ENCODE data around the gene FYB1. TPM values are rescaled to one million over a fixed set of nuclear protein-coding genes. Genes with fewer than 3 reads are reported as not detected.

FYB1 gene
- total RNA-seq, 1 donor from 2014 or later, result 0.55 TPM

DNA sequence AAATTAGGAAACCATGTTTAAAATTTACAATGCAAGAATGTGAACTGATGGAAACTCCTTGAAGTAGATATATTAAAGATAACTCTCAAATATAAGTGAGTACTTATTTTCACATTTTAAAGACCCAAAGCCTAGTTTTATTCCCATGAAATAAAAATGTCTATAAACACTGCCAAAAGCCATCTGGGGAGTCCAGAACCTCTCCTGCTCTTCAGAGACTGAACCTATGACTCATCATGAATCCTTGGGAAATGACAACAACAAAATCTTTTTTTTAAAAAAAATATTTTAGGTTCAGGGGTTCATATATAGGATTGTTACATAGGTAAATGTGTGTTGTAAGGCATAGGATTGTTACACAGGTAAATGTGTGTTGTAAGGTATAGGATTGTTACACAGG is 33.8 kb upstream of the FYB1 start:
- no peak for DNase-seq
- no peak overlapping the region for H3K27ac Mint-ChIP-seq
- TF ChIP-seq, protein P1, sequence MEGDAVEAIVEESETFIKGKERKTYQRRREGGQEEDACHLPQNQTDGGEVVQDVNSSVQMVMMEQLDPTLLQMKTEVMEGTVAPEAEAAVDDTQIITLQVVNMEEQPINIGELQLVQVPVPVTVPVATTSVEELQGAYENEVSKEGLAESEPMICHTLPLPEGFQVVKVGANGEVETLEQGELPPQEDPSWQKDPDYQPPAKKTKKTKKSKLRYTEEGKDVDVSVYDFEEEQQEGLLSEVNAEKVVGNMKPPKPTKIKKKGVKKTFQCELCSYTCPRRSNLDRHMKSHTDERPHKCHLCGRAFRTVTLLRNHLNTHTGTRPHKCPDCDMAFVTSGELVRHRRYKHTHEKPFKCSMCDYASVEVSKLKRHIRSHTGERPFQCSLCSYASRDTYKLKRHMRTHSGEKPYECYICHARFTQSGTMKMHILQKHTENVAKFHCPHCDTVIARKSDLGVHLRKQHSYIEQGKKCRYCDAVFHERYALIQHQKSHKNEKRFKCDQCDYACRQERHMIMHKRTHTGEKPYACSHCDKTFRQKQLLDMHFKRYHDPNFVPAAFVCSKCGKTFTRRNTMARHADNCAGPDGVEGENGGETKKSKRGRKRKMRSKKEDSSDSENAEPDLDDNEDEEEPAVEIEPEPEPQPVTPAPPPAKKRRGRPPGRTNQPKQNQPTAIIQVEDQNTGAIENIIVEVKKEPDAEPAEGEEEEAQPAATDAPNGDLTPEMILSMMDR (IDR thresholded peaks at IDR 0.05), result no peak
- ChIA-PET POLR2A (no interaction called here), CTCF (no interaction called here)
- ATAC-seq (ENCODE audit: low read depth), result no peak
- no peaks in the 10 kb centered on the region for H3K4me1 Mint-ChIP-seq
- no peaks in the 10 kb centered on the region for H3K36me3 Mint-ChIP-seq (ENCODE audit: low read depth)
- peaks cover 13% of the 10 kb centered on the region for H3K9me3 Mint-ChIP-seq
- H3K27me3 Mint-ChIP-seq, result peaks cover 8% of the 10 kb centered on the region
- intact Hi-C loops (cut with micrococcal nuclease), result no loop called here
- H3K4me3 Mint-ChIP-seq, result no peak overlapping the region

DNA sequence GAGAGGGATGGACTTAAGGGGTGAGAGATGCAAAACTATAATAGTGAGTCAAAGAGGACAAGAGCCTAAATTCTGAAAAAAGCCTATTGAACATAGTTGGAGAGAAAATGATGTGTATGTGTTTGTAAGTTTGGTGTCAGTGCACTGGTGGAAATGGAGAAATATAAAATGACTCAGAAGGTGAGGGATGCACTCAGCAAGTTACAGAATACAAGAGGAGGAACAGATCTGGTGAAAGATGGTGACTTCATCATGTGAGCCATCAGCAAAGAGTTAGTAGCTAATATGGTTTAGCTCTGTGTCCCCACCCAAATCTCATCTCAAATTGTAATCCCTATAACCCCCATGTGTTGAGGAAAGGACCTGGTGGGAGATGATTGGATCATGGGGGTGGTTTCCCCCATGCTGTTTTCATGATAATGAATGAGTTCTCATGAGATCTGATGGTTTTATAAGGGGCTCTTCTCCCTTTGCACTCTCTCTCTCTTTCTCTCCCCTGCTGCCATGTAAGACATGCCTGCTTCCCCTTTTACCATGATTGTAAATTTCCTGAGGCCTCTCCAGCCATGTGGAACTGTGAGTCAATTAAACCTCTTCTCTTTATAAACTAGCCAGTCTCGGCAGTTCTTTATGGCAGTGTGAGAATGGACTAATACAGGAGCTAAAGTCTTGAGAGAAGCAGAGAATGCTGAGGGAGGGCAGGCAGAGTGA is 30.4 kb upstream of the FYB1 start:
- TF ChIP-seq, protein P1 (IDR thresholded peaks at IDR 0.05), result no peak
- Mint-ChIP-seq H3K36me3 (ENCODE audit: low read depth) (no peaks in the 10 kb centered on the region), H3K4me1 (no peaks in the 10 kb centered on the region), H3K4me3 (no peak overlapping the region), H3K27me3 (peaks cover 8% of the 10 kb centered on the region), H3K27ac (no peak overlapping the region), H3K9me3 (peaks cover 13% of the 10 kb centered on the region)
- CTCF ChIA-PET, result no interaction called here
- ATAC-seq (ENCODE audit: low read depth), result no peak
- POLR2A ChIA-PET, result no interaction called here
- intact Hi-C loops (cut with micrococcal nuclease), result no loop called here
- DNase-seq, result no peak

DNA sequence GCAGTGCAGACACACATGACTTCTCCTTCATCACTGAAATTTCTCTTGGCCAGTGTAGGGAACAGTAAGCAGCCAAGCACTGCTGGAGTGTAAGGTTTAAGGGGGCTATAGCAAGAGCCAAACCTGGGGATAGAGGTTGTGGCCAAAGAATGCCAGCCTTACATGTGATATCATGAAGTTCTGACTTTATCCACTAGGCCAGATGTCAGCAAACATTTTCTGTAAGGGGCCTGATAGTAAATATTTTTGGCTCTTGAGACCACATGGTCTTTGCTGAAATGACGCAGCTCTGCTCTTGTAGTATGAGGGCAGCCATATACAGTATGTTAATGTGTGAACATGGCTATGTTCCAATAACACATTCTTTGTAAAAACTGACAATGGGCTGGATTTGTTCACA is 29.7 kb upstream of the FYB1 start:
- Mint-ChIP-seq H3K27me3 (peaks cover 6% of the 10 kb centered on the region), H3K27ac (no peak overlapping the region), H3K4me3 (no peak overlapping the region), H3K36me3 (ENCODE audit: low read depth) (no peaks in the 10 kb centered on the region), H3K9me3 (peaks cover 13% of the 10 kb centered on the region), H3K4me1 (no peaks in the 10 kb centered on the region)
- CTCF ChIA-PET, result no interaction called here
- TF ChIP-seq, protein P1 (IDR thresholded peaks at IDR 0.05), result no peak
- DNase-seq, result no peak
- POLR2A ChIA-PET, result no interaction called here
- intact Hi-C loops (cut with micrococcal nuclease), result no loop called here
- no peak for ATAC-seq (ENCODE audit: low read depth)

DNA sequence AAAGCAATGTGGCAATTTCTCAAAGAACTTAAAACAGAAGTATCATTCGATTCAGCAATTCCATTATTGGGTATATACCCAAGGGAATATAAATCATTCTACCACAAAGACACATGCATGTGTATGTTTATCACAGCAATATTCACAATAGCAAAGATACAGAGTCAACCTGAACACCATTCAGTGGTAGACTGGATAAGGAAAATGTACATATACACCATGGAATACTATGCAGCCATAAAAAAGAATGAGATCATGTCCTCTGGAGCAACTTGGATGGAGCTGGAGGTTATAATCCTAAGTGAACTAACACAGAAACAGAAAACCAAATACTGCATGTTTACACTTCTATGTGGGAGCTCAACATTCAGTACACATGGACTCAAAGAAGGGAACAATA is 21.4 kb upstream of the FYB1 start:
- peaks cover 2% of the 10 kb centered on the region for H3K27me3 Mint-ChIP-seq
- no peaks in the 10 kb centered on the region for H3K4me1 Mint-ChIP-seq
- no peak overlapping the region for H3K27ac Mint-ChIP-seq
- no peak for DNase-seq
- H3K9me3 Mint-ChIP-seq, result peaks cover 13% of the 10 kb centered on the region
- ChIA-PET POLR2A (no interaction called here), CTCF (no interaction called here)
- no peaks in the 10 kb centered on the region for H3K36me3 Mint-ChIP-seq (ENCODE audit: low read depth)
- no peak for ATAC-seq (ENCODE audit: low read depth)
- TF ChIP-seq, protein P1 (IDR thresholded peaks at IDR 0.05), result no peak
- intact Hi-C loops (cut with micrococcal nuclease), result no loop called here
- no peak overlapping the region for H3K4me3 Mint-ChIP-seq

DNA sequence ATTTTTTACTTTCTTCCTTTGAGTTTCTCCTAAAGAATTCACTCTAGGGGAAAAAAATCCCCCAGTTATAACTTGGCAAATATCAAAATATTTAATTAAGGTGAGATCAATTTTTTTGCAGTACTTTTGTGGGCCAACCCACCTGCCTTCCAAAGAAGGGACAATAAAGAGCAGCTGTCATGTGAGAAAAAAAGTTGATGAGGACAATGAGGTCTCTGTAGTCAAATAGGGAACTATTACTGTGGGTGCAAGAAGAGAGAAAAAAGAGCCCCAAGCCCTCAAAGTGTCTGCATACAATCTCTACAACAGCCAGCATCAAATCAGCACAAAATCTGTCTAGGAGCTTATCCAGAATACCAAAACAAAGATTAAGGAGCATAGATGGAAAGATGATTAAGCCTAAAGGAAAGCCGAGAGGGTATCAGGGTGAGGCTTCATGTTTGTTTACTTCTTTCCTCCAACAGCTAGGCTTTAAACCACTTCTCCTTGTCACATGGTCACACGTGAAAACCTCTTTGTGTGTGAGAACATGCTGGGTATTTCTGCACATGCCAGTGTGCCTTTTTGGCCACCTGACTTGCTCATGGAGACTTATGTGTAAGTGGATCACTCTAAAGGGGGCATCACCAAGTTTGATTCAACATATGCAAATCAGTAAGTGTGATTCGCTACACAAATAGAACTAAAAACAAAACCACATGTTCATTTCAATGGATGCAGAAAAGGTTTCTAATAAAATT is 19.2 kb upstream of the FYB1 start:
- Mint-ChIP-seq H3K36me3 (ENCODE audit: low read depth) (no peaks in the 10 kb centered on the region), H3K4me3 (no peak overlapping the region), H3K4me1 (no peaks in the 10 kb centered on the region), H3K9me3 (peaks cover 13% of the 10 kb centered on the region), H3K27me3 (no peaks in the 10 kb centered on the region), H3K27ac (no peak overlapping the region)
- TF ChIP-seq, protein P1 (IDR thresholded peaks at IDR 0.05), result no peak
- POLR2A ChIA-PET, result no interaction called here
- intact Hi-C loops (cut with micrococcal nuclease), result no loop called here
- CTCF ChIA-PET, result no interaction called here
- DNase-seq (no peak), ATAC-seq (ENCODE audit: low read depth) (no peak)
